Right lobe of liver (tissue), 4 donors: ENCODE measurements around the gene RPS27L.

Experiments used
- CTCF ChIP-seq, 4 donors: fragments of 200-600 bp in 3 of 4; fragments of 450-650 bp in 1 of 4; IDR thresholded peaks; one replicate each; pipeline versions ENCODE4 v1.5.1 to v1.8.0; 2016 to 2022; ENCODE audit warnings: antibody characterized with exemption in 4 of 4, mild to moderate bottlenecking in 2 of 4
- POLR2A ChIP-seq: fragments of 450-650 bp; IDR thresholded peaks from one replicate; pipeline ENCODE4 v1.6.1; 2017; ENCODE audit warnings: antibody characterized with exemption, mild to moderate bottlenecking
- donor health status: DM: no; HTN: no; CAD: no.
- donor health status: DM: no; HTN: no; CAD: no.
- donor health status: DM: no; HTN: yes; CAD: no.

- no peak for TF ChIP-seq CTCF (IDR thresholded peaks at IDR 0.05)
- TF ChIP-seq POLR2A: no peak
Observed at GRCh38 chr15:63195569-63196015, 38.3 kb upstream of the RPS27L start.
